HEK293T (cell line): Measurements from ENCODE around the gene RASSF8.

ENCODE experiments used
- ARNT ChIP-seq: fragments of 450-650 bp; IDR thresholded peaks from 2 replicates; pipeline ENCODE4 v1.6.1; 2017; ENCODE audit warnings: mild to moderate bottlenecking
- BHLHE40 ChIP-seq: fragments of 450-650 bp; IDR thresholded peaks from 2 replicates; pipeline ENCODE4 v1.6.1; 2016; ENCODE audit warnings: mild to moderate bottlenecking, moderate library complexity, borderline replicate concordance
- ELF4 ChIP-seq: fragments of 450-650 bp; IDR thresholded peaks from 2 replicates; pipeline ENCODE4 v1.6.1; 2017; ENCODE audit warnings: antibody characterized with exemption
- FOXA1 ChIP-seq: fragments of 450-650 bp; IDR thresholded peaks from 2 replicates; pipeline ENCODE4 v1.6.1; 2016; ENCODE audit warnings: mild to moderate bottlenecking
- FOXK2 ChIP-seq: fragments of 450-650 bp; IDR thresholded peaks from 2 replicates; pipeline ENCODE4 v1.6.1; 2016; ENCODE audit warnings: mild to moderate bottlenecking
- FOXM1 ChIP-seq: fragments of 450-650 bp; IDR thresholded peaks from 2 replicates; pipeline ENCODE4 v1.6.1; 2017; ENCODE audit warnings: mild to moderate bottlenecking, borderline replicate concordance
- HDGF ChIP-seq: fragments of 450-650 bp; IDR thresholded peaks from 2 replicates; pipeline ENCODE4 v1.6.1; 2017; ENCODE audit warnings: antibody characterized with exemption, borderline replicate concordance
- L3MBTL2 ChIP-seq: fragments of 450-650 bp; conservative IDR thresholded peaks from 2 replicates; pipeline ENCODE4 v1.6.1; 2016; ENCODE audit warnings: mild to moderate bottlenecking
- SP1 ChIP-seq: fragments of 450-650 bp; IDR thresholded peaks from 2 replicates; pipeline ENCODE4 v1.6.1; 2017
- SUZ12 ChIP-seq: fragments of 450-650 bp; IDR thresholded peaks from 2 replicates; pipeline ENCODE4 v1.6.1; 2016; ENCODE audit warnings: mild to moderate bottlenecking
- TARDBP ChIP-seq: fragments of 450-650 bp; IDR thresholded peaks from 2 replicates; pipeline ENCODE4 v1.6.1; 2016
- ZNF384 ChIP-seq: fragments of 450-650 bp; IDR thresholded peaks from 2 replicates; pipeline ENCODE4 v1.6.1; 2016

DNA sequence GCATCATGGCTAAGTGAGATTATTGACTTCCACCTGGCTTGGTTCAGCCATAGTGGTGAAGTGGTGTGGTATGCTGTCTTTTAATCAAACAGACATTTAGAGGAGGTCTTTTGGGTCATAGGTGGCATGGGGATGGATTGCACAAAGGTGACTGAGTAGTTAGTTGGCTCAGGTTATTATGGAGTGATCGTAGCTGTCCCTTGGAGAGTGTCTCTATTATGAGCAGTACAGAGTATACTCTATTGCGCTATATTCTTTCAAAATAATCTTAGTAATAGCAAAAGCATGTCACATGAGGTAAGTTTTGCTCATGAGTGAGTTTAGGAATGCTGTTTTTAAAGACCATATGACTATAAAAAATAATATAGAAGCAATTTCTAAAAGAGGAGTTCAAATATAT is 60.4 kb downstream of the RASSF8 start:
- TF ChIP-seq FOXM1 (no peak), SUZ12 (no peak), ARNT (no peak), BHLHE40 (no peak), TARDBP (no peak), FOXK2 (no peak), ELF4 (no peak), SP1 (no peak), HDGF (no peak), FOXA1 (no peak), ZNF384 (no peak), L3MBTL2 (no peak)
